H9 (cell line): ENCODE measurements around the gene KIF26B. TPM values are rescaled to one million over a fixed set of nuclear protein-coding genes. Genes with fewer than 3 reads are reported as not detected.
A peak's percentile ranks its signal among the peaks of the same experiment; 100 is the strongest.

Source experiments
- DNase-seq: peaks from one replicate; pipeline ENCODE4 v3.0.0-alpha.2; 2017
- H2AFZ ChIP-seq: one replicate; pipeline ENCODE4 v1.6.1; 2013; ENCODE audit warnings: mild to moderate bottlenecking, low read length, control low read depth, moderate library complexity
- H2AK5ac ChIP-seq: 2 replicates; pipeline ENCODE4 v1.6.1; 2013; ENCODE audit warnings: low read length, control low read depth, mixed read lengths; ENCODE audit not compliant: insufficient read length
- H2BK120ac ChIP-seq: one replicate; pipeline ENCODE4 v1.6.1; 2013; ENCODE audit warnings: low read depth, mild to moderate bottlenecking, low read length, control low read depth, inconsistent platforms; ENCODE audit not compliant: poor library complexity, severe bottlenecking
- H2BK12ac ChIP-seq: 2 replicates; pipeline ENCODE4 v1.6.1; 2013; ENCODE audit warnings: low read length, control low read depth, mixed read lengths, low read depth; ENCODE audit not compliant: insufficient read length
- H2BK15ac ChIP-seq: 2 replicates; pipeline ENCODE4 v1.6.1; 2013; ENCODE audit warnings: low read depth, low read length, control low read depth
- H2BK20ac ChIP-seq: one replicate; pipeline ENCODE4 v1.6.1; 2013; ENCODE audit warnings: low read depth, mild to moderate bottlenecking, low read length, control low read depth, inconsistent platforms; ENCODE audit not compliant: poor library complexity, severe bottlenecking
- H2BK5ac ChIP-seq: 2 replicates; pipeline ENCODE4 v1.6.1; 2013; ENCODE audit warnings: low read length, control low read depth, mixed read lengths; ENCODE audit not compliant: insufficient read length
- H3K14ac ChIP-seq: 2 replicates; pipeline ENCODE4 v1.6.1; 2013; ENCODE audit warnings: low read length, control low read depth; ENCODE audit not compliant: insufficient read depth
- H3K18ac ChIP-seq: 2 replicates; pipeline ENCODE4 v1.6.1; 2013; ENCODE audit warnings: low read depth, mild to moderate bottlenecking, mixed read lengths, low read length, control low read depth; ENCODE audit not compliant: insufficient read length
- H3K23ac ChIP-seq: 2 replicates; pipeline ENCODE4 v1.6.1; 2013; ENCODE audit warnings: low read length, control low read depth, mixed read lengths, low read depth; ENCODE audit not compliant: insufficient read length
- H3K23me2 ChIP-seq: 2 replicates; pipeline ENCODE4 v1.6.1; 2013; ENCODE audit warnings: low read depth, mild to moderate bottlenecking, mixed read lengths, low read length, control low read depth; ENCODE audit not compliant: insufficient read length, poor library complexity, severe bottlenecking
- H3K27ac ChIP-seq: 2 replicates; pipeline ENCODE4 v1.5.1; 2013; ENCODE audit warnings: low read length, control low read depth, mixed read lengths, low read depth; ENCODE audit not compliant: insufficient read length
- H3K27me3 ChIP-seq: 2 replicates; pipeline ENCODE4 v1.6.1; 2013; ENCODE audit warnings: low read length, control low read depth, inconsistent platforms; ENCODE audit not compliant: insufficient read depth
- H3K4ac ChIP-seq: 2 replicates; pipeline ENCODE4 v1.6.1; 2013; ENCODE audit warnings: low read depth, mild to moderate bottlenecking, control low read depth, inconsistent platforms, low read length, moderate library complexity
- H3K4me1 ChIP-seq: 2 replicates; pipeline ENCODE4 v1.6.1; 2013; ENCODE audit warnings: low read length, control low read depth, inconsistent platforms; ENCODE audit not compliant: insufficient read depth
- H3K4me2 ChIP-seq: 2 replicates; pipeline ENCODE4 v1.6.1; 2013; ENCODE audit warnings: low read length, control low read depth, mixed read lengths; ENCODE audit not compliant: insufficient read length, insufficient read depth
- H3K56ac ChIP-seq: 2 replicates; pipeline ENCODE4 v1.6.1; 2013; ENCODE audit warnings: low read depth, mild to moderate bottlenecking, mixed read lengths, low read length, control low read depth; ENCODE audit not compliant: insufficient read length
- H3K79me1 ChIP-seq: 2 replicates; pipeline ENCODE4 v1.6.1; 2013; ENCODE audit warnings: low read depth, mild to moderate bottlenecking, moderate library complexity, low read length, control low read depth, inconsistent platforms; ENCODE audit not compliant: insufficient read depth, poor library complexity, severe bottlenecking
- H3K79me2 ChIP-seq: 2 replicates; pipeline ENCODE4 v1.6.1; 2013; ENCODE audit warnings: low read length, control low read depth, inconsistent platforms; ENCODE audit not compliant: insufficient read depth
- H3K9ac ChIP-seq: 2 replicates; pipeline ENCODE4 v1.6.1; 2013; ENCODE audit warnings: low read length, control low read depth, mixed read lengths; ENCODE audit not compliant: insufficient read length; ENCODE audit errors: extremely low read depth
- H3K9me3 ChIP-seq: one replicate; pipeline ENCODE4 v1.6.1; 2013; ENCODE audit warnings: low read depth, low read length, inconsistent platforms; ENCODE audit not compliant: control insufficient read depth
- H3T11ph ChIP-seq: one replicate; pipeline ENCODE4 v1.6.1; 2013; ENCODE audit warnings: mild to moderate bottlenecking, low read length, control low read depth, inconsistent platforms
- H4K20me1 ChIP-seq: one replicate; pipeline ENCODE4 v1.6.1; 2013; ENCODE audit not compliant: control insufficient read depth, insufficient read length, insufficient read depth
- H4K5ac ChIP-seq: 2 replicates; pipeline ENCODE4 v1.6.1; 2013; ENCODE audit warnings: low read depth, mild to moderate bottlenecking, mixed read lengths, low read length, control low read depth; ENCODE audit not compliant: insufficient read length
- H4K8ac ChIP-seq: replicated peaks from 2 replicates; pipeline ENCODE4 v1.6.1; 2013; ENCODE audit warnings: low read length, control low read depth, mixed read lengths, low read depth; ENCODE audit not compliant: insufficient read length
- H4K91ac ChIP-seq: 2 replicates; pipeline ENCODE4 v1.6.1; 2013; ENCODE audit warnings: low read depth, mild to moderate bottlenecking, moderate library complexity, mixed read lengths, low read length, control low read depth; ENCODE audit not compliant: insufficient read length
- H3K27ac Mint-ChIP-seq, 3 experiments: 2 replicates in 2 of 3; 3 replicates in 1 of 3; pipeline ENCODE4 v1.8.0; 2020 to 2021; ENCODE audit warnings: mixed read lengths in 3 of 3, mild to moderate bottlenecking in 1 of 3, moderate library complexity in 1 of 3
- H3K27me3 Mint-ChIP-seq: 2 replicates; pipeline ENCODE4 v1.8.0; 2021; ENCODE audit warnings: low read depth, mild to moderate bottlenecking, moderate library complexity, mixed read lengths
- H3K36me3 Mint-ChIP-seq, 3 experiments: 2 replicates in 2 of 3; 3 replicates in 1 of 3; pipeline ENCODE4 v1.8.0; 2020 to 2021; ENCODE audit warnings: low read depth in 3 of 3, mixed read lengths in 3 of 3; ENCODE audit not compliant: insufficient read depth in 1 of 3
- H3K4me1 Mint-ChIP-seq, 2 experiments: 2 replicates each; pipeline ENCODE4 v1.8.0; 2020; ENCODE audit warnings: mixed read lengths in 2 of 2
- H3K4me3 Mint-ChIP-seq, 2 experiments: 2 replicates in 1 of 2; 3 replicates in 1 of 2; pipeline ENCODE4 v1.8.0; 2020 to 2021; ENCODE audit warnings: mild to moderate bottlenecking in 2 of 2, mixed read lengths in 2 of 2, moderate library complexity in 1 of 2
- H3K9me3 Mint-ChIP-seq, 2 experiments: 2 replicates in 1 of 2; 3 replicates in 1 of 2; pipeline ENCODE4 v1.8.0; 2020; ENCODE audit warnings: mild to moderate bottlenecking in 2 of 2, mixed read lengths in 2 of 2, moderate library complexity in 1 of 2
- WGBS: extraction: QIAGEN DNeasy Blood & Tissue Kit; methylation state at CpG from one replicate; pipeline ENCODE4 v1.1.7; 2013; ENCODE audit warnings: missing lambda C conversion rate, low lambda C conversion rate, mixed read lengths; ENCODE audit not compliant: insufficient read length; ENCODE audit errors: extremely low coverage; 5-methylcytosine and 5-hydroxymethylcytosine counted together
- total RNA-seq: library from RNA; stranded (reverse); gene quantifications from 2 replicates; pipeline ENCODE4 v1.2.1, GENCODE V29; 2021
- TF ChIP-seq, protein P1 (sequence below): fragments of 200-600 bp; sonication (generic); conservative IDR thresholded peaks from 3 replicates; pipeline ENCODE4 v1.8.0; 2021; ENCODE audit warnings: antibody characterized with exemption, mild to moderate bottlenecking

Gene KIF26B
- total RNA-seq, 1 experiment from 2014 or later = 0.13 TPM

DNA sequence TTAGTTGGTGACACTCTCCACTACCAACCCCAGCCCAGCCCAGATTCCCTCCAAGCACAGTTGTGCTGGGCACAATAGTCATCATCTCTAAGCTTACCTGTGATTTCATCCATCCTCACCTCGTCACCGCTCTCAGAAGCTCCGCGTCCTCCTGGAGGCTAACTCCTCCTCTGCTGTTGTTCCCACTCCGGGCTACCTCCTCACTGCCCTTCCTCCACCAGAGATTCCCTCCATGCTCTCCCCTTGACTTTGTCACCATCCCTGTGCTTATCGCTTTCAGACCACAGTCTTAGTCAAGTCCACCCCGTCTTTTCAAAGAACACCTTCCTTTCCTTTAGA lies 47.0 kb upstream of the KIF26B start:
- Histone ChIP-seq H2AFZ (no peak overlapping the region), H3K14ac (no peak overlapping the region), H4K5ac (no peak overlapping the region), H2BK15ac (no peak overlapping the region), H3K79me1 (no peaks in the 10 kb centered on the region), H2BK120ac (no peak overlapping the region), H2BK12ac (no peak overlapping the region), H3K79me2 (no peaks in the 10 kb centered on the region), H3K23me2 (no peaks in the 10 kb centered on the region), H2BK5ac (no peak overlapping the region), H3K9ac (no peak overlapping the region), H3K4ac (no peak overlapping the region), H3K4me2 (no peak overlapping the region), H2AK5ac (no peak overlapping the region), H3K56ac (no peak overlapping the region), H3K4me1 (no peaks in the 10 kb centered on the region), H4K8ac (no peak overlapping the region), H3K27me3 (no peaks in the 10 kb centered on the region; the same call in 1 of the 2 replicates), H3K27ac (no peak overlapping the region), H3K18ac (no peak overlapping the region), H3K23ac (no peak overlapping the region), H3T11ph (no peak overlapping the region), H4K91ac (no peak overlapping the region), H4K20me1 (no peaks in the 10 kb centered on the region), H2BK20ac (no peak overlapping the region), H3K9me3 (no peaks in the 10 kb centered on the region)
- peak; percentile 38 for DNase-seq
- Mint-ChIP-seq H3K27me3 (no peaks in the 10 kb centered on the region), H3K36me3 (no peaks in the 10 kb centered on the region; a peak in 1 of 7 replicates), H3K4me1 (peaks cover 11 to 16% of the 10 kb centered on the region in 2 experiments), H3K27ac (peak overlapping the region in 1 of 3 experiments; percentile 8; a peak in 3 of 7 replicates), H3K9me3 (peaks cover 0 to 5% of the 10 kb centered on the region in 2 experiments; a peak in 4 of 5 replicates), H3K4me3 (no peak overlapping the region)
- TF ChIP-seq, protein P1, sequence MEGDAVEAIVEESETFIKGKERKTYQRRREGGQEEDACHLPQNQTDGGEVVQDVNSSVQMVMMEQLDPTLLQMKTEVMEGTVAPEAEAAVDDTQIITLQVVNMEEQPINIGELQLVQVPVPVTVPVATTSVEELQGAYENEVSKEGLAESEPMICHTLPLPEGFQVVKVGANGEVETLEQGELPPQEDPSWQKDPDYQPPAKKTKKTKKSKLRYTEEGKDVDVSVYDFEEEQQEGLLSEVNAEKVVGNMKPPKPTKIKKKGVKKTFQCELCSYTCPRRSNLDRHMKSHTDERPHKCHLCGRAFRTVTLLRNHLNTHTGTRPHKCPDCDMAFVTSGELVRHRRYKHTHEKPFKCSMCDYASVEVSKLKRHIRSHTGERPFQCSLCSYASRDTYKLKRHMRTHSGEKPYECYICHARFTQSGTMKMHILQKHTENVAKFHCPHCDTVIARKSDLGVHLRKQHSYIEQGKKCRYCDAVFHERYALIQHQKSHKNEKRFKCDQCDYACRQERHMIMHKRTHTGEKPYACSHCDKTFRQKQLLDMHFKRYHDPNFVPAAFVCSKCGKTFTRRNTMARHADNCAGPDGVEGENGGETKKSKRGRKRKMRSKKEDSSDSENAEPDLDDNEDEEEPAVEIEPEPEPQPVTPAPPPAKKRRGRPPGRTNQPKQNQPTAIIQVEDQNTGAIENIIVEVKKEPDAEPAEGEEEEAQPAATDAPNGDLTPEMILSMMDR = no peak
- no CpG with 5 or more reads among the region's 7 CpGs for WGBS
